ENCODE data around the gene CCDC24. TPM values are rescaled to one million over a fixed set of nuclear protein-coding genes. Genes with fewer than 3 reads are reported as not detected.

Gene CCDC24
- total RNA-seq, 4 donors from 2014 or later: 1.6 to 7.8 (median 3.7) TPM

- H3K27ac ChIP-seq: peak overlapping the region; percentile 71
- DNase-seq (ENCODE audit: low spot score in 2 of 2): no peak
- peak overlapping the region; percentile 63 for H3K4me3 ChIP-seq
- H3K4me1 ChIP-seq: peaks cover 19% of the 10 kb centered on the region
- H3K27me3 ChIP-seq: no peaks in the 10 kb centered on the region
- H3K9me3 ChIP-seq: no peaks in the 10 kb centered on the region
- peaks cover 11% of the 10 kb centered on the region for H3K36me3 ChIP-seq
- TF ChIP-seq POLR2AphosphoS5 (IDR thresholded peaks at IDR 0.05): no peak
- 65% methylated on average over 13 of the region's 19 CpGs for WGBS
Observed at GRCh38 chr1:43990271-43991199, 864 bp upstream of the CCDC24 start.

GRCh38 chr1:43991200-43991475 lies 261 bp upstream of the CCDC24 start:
- no peak for TF ChIP-seq POLR2AphosphoS5 (IDR thresholded peaks at IDR 0.05)
- Histone ChIP-seq H3K27ac (peak overlapping the region; percentile 71), H3K9me3 (no peaks in the 10 kb centered on the region), H3K36me3 (peaks cover 5% of the 10 kb centered on the region), H3K27me3 (no peaks in the 10 kb centered on the region), H3K4me3 (peak overlapping the region; percentile 63), H3K4me1 (peaks cover 19% of the 10 kb centered on the region)
- WGBS: 0% methylated on average over 7 of the region's 10 CpGs
- no peak for DNase-seq (ENCODE audit: low spot score in 2 of 2)

GRCh38 chr1:43992232-43992995 lies 1.0 kb downstream of the CCDC24 start:
- TF ChIP-seq POLR2AphosphoS5 (IDR thresholded peaks at IDR 0.05): no peak
- TF ChIP-seq CTCF (IDR thresholded peaks at IDR 0.05): no peak
- TF ChIP-seq EP300 (IDR thresholded peaks at IDR 0.05): no peak
- no peak for TF ChIP-seq POLR2A (IDR thresholded peaks at IDR 0.05)
- Histone ChIP-seq H3K27me3 (no peaks in the 10 kb centered on the region), H3K27ac (peak overlapping the region; percentile 71), H3K36me3 (no peaks in the 10 kb centered on the region), H3K4me3 (peak overlapping the region; percentile 63), H3K9me3 (no peaks in the 10 kb centered on the region), H3K4me1 (peaks cover 25% of the 10 kb centered on the region)
- whole genome bisulfite sequencing: 44% methylated on average over 11 of the region's 11 CpGs
- DNase-seq (ENCODE audit: low spot score in 2 of 2): peak in 1 of 2 donors; percentile 79

- WGBS: 91% methylated on average over 9 of the region's 9 CpGs
- H3K27me3 ChIP-seq: no peaks in the 10 kb centered on the region
- H3K36me3 ChIP-seq: no peaks in the 10 kb centered on the region
- TF ChIP-seq EP300 (IDR thresholded peaks at IDR 0.05) (no peak), CTCF (IDR thresholded peaks at IDR 0.05) (no peak), POLR2AphosphoS5 (IDR thresholded peaks at IDR 0.05) (no peak)
- H3K27ac ChIP-seq: no peak overlapping the region
- DNase-seq (ENCODE audit: low spot score in 2 of 2): no peak
- peaks cover 25% of the 10 kb centered on the region for H3K4me1 ChIP-seq
- no peaks in the 10 kb centered on the region for H3K9me3 ChIP-seq
- H3K4me3 ChIP-seq: no peak overlapping the region
Observed at GRCh38 chr1:43993206-43993914, 2.0 kb downstream of the CCDC24 start.

GRCh38 chr1:43994071-43994470 lies 2.7 kb downstream of the CCDC24 start:
- Histone ChIP-seq H3K4me3 (no peak overlapping the region), H3K4me1 (peaks cover 25% of the 10 kb centered on the region), H3K27ac (no peak overlapping the region), H3K27me3 (no peaks in the 10 kb centered on the region), H3K36me3 (peaks cover under 1% of the 10 kb centered on the region), H3K9me3 (no peaks in the 10 kb centered on the region)
- WGBS: 73% methylated on average over 7 of the region's 7 CpGs
- TF ChIP-seq POLR2AphosphoS5 (IDR thresholded peaks at IDR 0.05) (no peak), EP300 (IDR thresholded peaks at IDR 0.05) (no peak), POLR2A (IDR thresholded peaks at IDR 0.05) (no peak), CTCF (IDR thresholded peaks at IDR 0.05) (no peak)
- no peak for DNase-seq (ENCODE audit: low spot score in 2 of 2)

Data from suprapubic skin (tissue), 4 donors.